Choroid plexus epithelial cell (primary cell): ENCODE measurements around the gene SPG21.

Source experiments
- DNase-seq: peaks from one replicate; pipeline ENCODE4 v3.0.0-alpha.2; 2010; ENCODE audit warnings: low read depth
- H3K4me3 ChIP-seq: 2 replicates; pipeline ENCODE4 v1.5.1; 2011; ENCODE audit warnings: low read depth, mild to moderate bottlenecking, control low read depth, low read length, moderate library complexity
- TF ChIP-seq, protein P1 (sequence below): conservative IDR thresholded peaks from 2 replicates; pipeline ENCODE4 v1.5.1; 2011; ENCODE audit warnings: low read depth, mild to moderate bottlenecking, control low read depth, inconsistent platforms, low read length, moderate library complexity

The SPG21 gene

DNA sequence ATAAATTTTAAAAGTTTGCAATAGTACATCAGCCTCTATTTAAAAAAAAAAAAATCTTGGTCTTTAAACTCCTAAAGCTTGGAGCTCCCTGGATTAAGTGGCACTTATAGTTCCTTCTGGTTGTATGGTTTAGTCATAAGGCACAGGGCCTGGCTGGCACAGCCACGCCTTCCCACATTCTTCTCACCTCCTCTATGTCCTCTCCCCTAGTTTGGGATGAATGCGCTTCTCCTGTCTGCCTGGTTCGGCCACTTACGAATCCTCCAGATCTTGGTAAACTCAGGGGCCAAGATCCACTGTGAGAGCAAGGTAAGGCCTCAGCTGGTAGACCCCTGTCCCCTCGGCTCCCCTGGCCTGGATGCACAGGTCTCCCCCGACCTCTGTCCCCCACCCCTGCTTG is 68.0 kb downstream of the SPG21 start:
- no peak for DNase-seq
- no peak overlapping the region for H3K4me3 ChIP-seq
- TF ChIP-seq, protein P1, sequence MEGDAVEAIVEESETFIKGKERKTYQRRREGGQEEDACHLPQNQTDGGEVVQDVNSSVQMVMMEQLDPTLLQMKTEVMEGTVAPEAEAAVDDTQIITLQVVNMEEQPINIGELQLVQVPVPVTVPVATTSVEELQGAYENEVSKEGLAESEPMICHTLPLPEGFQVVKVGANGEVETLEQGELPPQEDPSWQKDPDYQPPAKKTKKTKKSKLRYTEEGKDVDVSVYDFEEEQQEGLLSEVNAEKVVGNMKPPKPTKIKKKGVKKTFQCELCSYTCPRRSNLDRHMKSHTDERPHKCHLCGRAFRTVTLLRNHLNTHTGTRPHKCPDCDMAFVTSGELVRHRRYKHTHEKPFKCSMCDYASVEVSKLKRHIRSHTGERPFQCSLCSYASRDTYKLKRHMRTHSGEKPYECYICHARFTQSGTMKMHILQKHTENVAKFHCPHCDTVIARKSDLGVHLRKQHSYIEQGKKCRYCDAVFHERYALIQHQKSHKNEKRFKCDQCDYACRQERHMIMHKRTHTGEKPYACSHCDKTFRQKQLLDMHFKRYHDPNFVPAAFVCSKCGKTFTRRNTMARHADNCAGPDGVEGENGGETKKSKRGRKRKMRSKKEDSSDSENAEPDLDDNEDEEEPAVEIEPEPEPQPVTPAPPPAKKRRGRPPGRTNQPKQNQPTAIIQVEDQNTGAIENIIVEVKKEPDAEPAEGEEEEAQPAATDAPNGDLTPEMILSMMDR: no peak

DNA sequence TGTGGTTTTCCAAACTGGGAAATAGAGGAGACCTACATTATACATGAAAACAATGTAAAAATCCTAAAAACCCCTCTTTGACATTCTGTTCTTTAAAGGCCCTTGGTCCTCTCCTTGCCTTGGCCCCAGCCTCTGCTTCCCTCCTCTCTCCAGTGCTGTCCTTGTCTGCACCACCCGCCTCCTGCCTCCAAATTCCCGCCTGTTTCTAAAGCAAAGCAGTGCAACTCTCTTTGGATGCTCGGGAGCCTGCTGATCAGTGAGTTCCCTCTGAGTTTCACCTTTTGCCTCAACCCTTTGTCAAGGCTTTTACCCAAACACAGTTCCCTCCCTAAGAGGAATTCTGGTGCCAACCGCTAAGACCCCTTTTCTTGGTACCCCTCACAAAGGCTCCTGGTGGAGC is 70.0 kb downstream of the SPG21 start:
- DNase-seq: no peak
- TF ChIP-seq, protein P1: no peak
- H3K4me3 ChIP-seq: no peak overlapping the region

DNA sequence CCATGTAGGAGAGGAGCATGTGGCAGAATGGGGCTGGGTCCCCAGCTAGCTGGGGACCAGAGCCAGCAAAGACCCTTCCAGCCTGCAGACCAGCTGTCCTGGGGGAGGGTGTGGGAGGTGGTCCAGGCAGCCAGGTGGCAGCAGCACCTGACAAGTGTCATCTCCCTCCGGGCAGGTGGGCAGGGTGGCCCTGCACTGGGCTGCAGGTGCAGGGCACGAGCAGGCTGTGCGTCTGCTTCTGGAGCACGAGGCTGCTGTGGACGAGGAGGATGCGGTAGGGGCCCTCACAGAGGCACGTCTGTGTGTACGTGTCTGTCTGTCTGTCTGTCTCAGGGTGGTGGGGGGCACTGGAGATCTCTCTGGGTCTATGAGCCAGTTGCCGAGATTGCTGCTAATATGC is 72.5 kb downstream of the SPG21 start:
- H3K4me3 ChIP-seq: no peak overlapping the region
- TF ChIP-seq, protein P1: no peak
- DNase-seq: no peak

DNA sequence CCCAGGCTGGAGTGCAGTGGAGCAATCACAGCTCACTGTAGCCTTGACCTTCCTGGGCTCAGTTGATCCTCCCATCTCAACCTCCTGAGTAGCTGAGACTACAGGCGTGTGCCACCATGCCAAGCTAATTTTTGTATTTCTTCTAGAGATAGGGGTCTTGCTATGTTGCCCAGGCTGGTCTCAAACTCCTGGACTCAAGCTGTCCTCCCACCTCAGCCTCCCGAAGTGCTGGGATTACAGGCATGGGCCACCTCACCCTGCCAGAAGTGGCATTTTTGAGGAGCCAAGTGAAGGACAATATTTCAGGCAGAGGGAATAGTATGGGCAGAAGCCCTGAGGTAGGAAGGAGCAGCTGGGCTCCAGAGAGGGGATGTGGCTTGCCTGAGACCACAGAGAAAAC is 73.3 kb downstream of the SPG21 start:
- TF ChIP-seq, protein P1: no peak
- no peak overlapping the region for H3K4me3 ChIP-seq
- DNase-seq: no peak

DNA sequence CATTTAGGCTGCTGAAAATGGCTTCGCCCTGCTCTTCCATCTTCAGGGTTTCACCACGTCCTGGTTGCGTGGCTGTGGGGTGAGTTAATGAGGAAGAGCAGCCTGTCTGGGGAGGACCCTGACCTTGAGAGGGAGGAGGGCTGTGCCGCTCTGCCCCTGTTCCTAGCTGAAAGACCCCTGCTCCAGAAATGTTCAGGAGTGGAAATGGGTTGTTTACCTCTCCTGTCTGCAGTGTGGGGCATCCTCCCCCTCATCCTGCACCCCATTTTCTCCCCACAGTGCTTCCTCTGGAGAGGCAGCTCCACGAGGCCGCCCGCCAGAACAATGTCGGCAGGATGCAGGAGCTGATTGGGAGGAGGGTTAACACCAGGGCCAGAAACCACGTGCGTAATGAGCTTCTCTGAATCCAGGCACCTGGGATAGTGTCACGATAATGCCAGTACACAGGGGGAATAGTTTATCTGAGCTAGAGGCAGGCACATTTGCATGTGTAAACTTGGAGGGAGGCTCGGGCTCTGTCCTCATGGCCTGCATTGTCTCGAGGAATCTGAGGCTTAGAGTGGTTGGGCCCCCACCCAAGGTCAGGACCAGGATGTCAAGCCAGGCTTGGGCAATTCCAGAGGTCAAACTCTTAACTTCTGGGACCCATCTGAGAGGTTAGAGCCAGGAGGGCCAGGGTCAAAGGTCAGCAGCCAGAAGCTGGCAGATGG is 74.0 kb downstream of the SPG21 start:
- TF ChIP-seq, protein P1: no peak
- no peak overlapping the region for H3K4me3 ChIP-seq
- DNase-seq: no peak
